ENCODE results near the gene FAM222A.
A peak's percentile ranks its signal among the peaks of the same experiment; 100 is the strongest.

FAM222A gene

GRCh38 chr12:109771746-109772621, 58.4 kb downstream of the FAM222A start:
- no peak for DNase-seq (ENCODE audit: low read depth in 3 of 3)

DNA sequence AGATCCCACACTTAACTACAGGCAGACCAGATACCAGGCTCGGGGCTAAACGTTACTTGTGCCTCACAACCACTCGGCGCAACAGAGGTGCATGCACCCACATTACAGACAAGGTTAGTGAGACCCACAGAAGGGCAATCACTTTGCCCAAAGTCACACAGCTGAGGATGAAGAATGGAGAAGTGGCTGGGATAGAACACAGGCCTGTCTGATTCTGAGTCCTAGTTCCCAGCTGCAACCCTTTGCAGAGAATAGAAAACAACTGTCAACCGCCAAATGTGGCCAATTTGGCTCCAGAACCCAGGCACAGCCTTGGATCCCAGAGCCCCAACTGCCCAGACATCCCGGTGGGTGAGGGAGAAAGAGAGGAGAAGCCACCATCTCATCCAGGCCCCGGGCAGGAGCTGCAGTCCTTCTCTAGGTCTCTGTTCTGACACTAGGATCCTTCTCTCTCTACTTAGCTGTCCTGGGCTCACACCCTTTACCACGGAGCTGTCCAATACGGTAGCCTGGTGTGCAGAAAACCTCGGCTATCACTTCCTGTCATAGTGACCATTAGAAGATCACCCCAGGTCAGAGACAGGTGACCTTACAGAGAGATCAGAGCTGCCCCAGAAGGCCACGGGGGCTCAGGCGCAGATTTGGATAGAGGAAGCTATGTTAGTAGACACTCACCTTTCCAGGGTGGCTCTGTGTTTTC, 59.1 kb downstream of the FAM222A start:
- no peak for DNase-seq (ENCODE audit: low read depth in 3 of 3)

GRCh38 chr12:109773384-109774011, 59.9 kb downstream of the FAM222A start:
- no peak for DNase-seq (ENCODE audit: low read depth in 3 of 3)

DNA sequence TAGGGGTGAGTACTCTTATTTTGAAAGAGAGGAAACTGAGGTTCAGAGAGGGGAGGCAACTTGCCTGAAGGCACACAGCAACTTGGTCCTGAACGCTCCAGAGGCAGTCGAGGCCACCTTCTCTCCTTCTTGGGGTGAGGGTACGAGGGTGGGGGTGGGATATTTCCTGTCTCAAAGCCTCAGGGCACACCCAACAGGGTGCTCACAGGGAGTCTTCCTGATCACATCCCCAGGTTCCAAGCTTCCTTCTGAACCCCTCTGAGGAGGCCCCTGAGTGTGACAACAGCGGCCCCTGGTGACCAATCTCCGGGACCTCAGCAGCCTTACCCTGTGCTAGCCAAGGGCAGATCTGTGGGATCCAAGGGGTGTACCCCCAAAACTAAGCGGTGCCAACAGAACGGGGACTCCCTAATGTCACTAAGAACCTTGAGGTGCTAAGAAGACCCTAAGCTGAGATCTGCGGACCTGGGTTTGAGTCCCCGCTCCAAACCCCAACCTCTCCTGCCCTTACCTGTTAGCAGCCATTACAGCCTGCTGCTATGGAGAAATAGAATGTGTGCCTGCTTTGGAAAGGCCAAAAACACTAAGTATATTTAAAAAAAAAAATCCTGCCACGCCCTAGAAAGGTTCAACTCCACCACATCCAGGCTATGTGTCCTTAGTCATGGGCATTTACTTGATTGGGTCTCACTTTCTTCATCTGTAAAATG, 61.7 kb downstream of the FAM222A start:
- DNase-seq (ENCODE audit: low read depth in 3 of 3): peak; percentile 43 to 59 (median 51)

GRCh38 chr12:109776624-109777023, 63.0 kb downstream of the FAM222A start:
- DNase-seq (ENCODE audit: low read depth in 3 of 3): no peak

DNA sequence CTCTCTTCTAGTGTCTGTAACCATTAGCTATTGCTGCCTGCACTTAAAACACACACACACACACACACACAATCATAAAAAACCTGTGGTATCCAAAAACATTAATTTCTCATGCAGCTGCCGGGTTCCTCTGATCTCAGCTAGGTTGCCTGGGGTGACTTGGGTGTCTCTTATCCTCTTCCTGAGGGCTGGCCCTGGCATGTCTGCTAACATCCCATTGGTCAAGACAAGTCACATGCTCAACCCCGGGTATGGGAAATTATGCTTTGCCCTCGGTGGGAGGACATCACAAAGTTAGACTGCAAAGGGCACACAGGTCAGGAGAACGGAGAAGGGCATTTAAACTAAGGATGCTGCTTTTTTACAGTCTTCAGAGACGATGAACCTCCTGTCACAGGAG, 63.9 kb downstream of the FAM222A start:
- no peak for DNase-seq (ENCODE audit: low read depth in 3 of 3)

GRCh38 chr12:109778684-109779083, 65.1 kb downstream of the FAM222A start:
- DNase-seq (ENCODE audit: low read depth in 3 of 3): no peak

- no peak for DNase-seq (ENCODE audit: low read depth in 3 of 3)
Observed at GRCh38 chr12:109779382-109779781, 65.8 kb downstream of the FAM222A start.

- no peak for DNase-seq (ENCODE audit: low read depth in 3 of 3)
Observed at GRCh38 chr12:109781668-109782325, 68.2 kb downstream of the FAM222A start.

DNA sequence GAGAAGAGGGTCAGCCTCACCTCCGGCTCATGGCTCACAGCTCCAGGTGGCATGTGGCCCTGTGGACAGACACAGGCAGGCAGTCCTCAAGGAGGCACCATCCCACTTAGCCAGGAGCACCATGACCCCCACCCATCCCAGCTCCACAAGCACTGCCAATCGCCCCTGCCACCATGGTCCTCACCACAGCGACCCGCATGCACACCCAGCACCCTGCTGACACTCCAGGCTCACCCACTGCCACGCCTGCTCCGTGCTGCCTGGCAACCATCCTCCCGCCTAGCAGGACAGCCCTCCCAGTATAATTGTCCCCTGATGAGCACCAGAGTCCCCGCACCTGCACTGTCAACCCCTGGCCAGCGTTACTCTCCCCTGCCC, 68.7 kb downstream of the FAM222A start:
- no peak for DNase-seq (ENCODE audit: low read depth in 3 of 3)

GRCh38 chr12:109783135-109783964, 69.7 kb downstream of the FAM222A start:
- DNase-seq (ENCODE audit: low read depth in 3 of 3): no peak

- no peak for DNase-seq (ENCODE audit: low read depth in 3 of 3)
Observed at GRCh38 chr12:109783965-109784244, 70.3 kb downstream of the FAM222A start.

GRCh38 chr12:109785854-109786253, 72.2 kb downstream of the FAM222A start:
- no peak for DNase-seq (ENCODE audit: low read depth in 3 of 3)

- no peak for DNase-seq (ENCODE audit: low read depth in 3 of 3)
Observed at GRCh38 chr12:109786799-109787198, 73.2 kb downstream of the FAM222A start.

DNA sequence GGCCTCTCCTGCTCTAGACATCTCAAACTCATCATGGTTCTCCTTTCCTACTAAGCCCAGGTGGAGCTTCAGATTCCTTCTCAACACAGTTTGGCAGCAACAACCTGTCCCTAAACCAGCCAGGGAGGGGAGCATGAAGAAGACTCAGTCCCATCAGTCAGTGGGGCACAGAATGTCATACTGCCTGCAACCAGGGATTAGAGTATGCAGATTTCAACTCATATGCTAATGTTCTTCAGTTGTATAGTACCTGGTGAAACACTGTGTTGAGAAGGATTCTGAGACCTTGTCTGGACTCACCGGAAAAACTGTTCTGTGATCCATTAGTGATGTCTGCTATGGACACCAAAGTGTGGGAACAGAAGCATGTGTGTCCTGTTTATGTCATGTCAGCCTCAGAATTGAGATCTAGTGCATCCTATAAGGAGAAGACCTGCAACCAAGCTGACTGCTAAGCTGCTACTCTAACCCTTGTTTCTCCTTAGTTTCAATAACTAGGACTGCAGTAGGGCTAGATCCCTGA, 76.0 kb downstream of the FAM222A start:
- DNase-seq (ENCODE audit: low read depth in 3 of 3): no peak

DNA sequence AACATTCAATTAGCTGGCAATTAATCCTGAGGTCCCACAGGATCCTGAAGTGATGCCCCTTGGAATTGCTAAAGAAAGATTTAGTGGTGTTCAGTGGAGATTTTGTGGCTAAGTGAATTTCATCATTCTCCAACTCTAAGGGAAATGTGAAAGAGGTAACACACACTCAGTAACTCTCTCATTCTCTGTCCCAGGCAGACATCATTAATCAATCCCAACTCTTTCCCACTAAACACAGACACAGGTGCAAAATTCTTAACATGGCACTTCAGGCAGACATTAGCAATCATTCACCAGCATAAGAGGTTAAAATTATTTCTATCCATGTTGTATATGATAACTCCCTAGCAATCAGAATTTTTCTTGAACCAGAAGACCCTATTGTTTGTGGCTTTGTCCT, 79.4 kb downstream of the FAM222A start:
- DNase-seq (ENCODE audit: low read depth in 3 of 3): no peak

DNA sequence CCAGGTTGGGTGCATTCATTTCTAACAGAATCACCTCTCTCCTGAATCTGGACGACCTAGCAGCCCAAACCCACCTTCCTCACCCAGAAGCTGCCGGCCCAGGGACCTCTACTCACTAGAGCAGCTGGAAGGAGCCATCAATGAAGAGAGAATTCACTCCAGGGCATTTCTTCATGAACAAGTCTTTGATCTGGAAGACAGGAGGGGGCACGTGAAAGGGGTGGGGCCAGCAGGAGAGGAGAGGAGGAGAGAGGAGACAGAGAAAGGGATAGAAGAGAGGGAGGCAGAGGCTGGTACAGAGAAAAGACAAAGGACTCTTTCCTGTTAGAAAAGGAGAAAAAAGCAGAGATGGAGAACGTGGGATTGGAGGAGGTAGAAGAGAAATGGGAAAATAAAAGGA, 79.8 kb downstream of the FAM222A start:
- no peak for DNase-seq (ENCODE audit: low read depth in 3 of 3)

DNA sequence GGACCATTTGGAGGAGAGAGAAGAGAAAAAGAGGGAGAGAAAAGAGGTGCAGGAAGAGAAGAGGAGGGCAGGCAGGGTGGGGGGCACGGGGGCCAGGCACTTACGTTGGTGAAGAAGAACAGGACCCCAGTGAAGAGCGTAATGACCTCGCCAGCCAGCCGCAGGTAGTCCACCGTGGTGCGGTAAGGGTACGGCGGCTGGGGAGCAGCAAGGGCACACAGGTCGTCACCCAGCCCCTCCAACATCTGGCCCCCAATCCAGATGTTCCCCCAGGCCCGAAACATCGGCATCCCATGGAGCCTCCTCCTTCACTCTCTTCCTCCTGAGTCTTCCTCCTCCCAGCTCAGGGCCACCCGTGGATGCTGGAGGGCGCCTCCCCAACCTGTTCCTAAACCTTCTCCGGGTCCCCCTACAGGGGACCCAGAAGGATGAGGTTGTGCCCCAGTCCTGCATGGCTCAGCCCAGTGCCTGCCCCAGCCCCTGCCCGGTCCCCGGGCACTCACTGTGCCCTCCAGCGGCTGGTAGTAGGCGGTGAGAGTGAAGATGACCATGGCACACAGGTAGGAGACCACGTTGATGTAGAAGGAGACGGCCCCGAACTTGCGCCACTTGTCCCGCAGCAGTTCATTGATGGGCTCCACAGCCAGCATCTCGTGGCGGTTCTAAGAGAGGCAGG, 80.3 kb downstream of the FAM222A start:
- no peak for DNase-seq (ENCODE audit: low read depth in 3 of 3)

GRCh38 chr12:109795023-109795422, 81.4 kb downstream of the FAM222A start:
- no peak for DNase-seq (ENCODE audit: low read depth in 3 of 3)

- DNase-seq (ENCODE audit: low read depth in 3 of 3): no peak
Observed at GRCh38 chr12:109796057-109796456, 82.4 kb downstream of the FAM222A start.
